GM19452 (cell line): ENCODE measurements around the gene SZT2.

Experiments
- ATAC-seq: cut with Tn5 transposase; IDR thresholded peaks from one replicate; pipeline ENCODE4 v1.9.1; 2021; ENCODE audit not compliant: unreplicated experiment

SZT2 gene

DNA sequence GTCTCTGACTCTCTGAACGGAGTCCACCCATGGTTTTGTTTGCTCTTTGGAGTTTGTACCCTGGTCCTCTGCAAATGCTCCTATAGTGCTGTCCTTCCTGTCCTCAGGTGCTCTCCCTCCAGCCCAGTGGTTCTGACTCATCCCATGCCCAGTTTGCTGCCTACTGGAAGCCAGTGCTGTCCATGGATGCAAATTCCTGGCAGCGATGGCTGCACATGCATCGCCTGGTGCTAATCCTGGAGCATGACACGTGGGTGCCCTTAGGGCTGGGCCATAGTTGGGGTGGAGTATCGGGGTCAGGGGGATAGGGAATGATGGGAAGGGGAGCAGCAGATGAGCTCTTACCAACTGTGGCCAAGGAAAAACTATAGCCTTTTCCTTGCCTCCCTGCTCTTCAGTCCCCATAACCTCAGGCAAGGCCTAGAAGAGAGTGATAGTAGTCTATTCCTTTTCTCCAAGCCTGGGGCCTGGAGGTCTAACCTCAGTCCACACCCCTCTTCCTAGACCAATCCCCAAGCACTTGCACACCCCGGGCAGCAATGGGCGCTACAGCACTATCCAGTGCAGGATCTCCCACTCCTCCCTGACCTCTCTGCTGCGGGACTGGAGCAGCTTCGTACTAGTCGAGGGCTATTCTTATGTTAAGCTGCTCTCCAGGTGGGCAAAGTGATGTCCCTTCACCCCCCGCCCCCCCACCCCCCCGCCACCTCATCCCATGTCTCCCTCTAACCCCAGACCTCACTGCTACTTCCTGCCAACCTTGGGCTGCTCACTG is 32.5 kb downstream of the SZT2 start:
- no peak for ATAC-seq

DNA sequence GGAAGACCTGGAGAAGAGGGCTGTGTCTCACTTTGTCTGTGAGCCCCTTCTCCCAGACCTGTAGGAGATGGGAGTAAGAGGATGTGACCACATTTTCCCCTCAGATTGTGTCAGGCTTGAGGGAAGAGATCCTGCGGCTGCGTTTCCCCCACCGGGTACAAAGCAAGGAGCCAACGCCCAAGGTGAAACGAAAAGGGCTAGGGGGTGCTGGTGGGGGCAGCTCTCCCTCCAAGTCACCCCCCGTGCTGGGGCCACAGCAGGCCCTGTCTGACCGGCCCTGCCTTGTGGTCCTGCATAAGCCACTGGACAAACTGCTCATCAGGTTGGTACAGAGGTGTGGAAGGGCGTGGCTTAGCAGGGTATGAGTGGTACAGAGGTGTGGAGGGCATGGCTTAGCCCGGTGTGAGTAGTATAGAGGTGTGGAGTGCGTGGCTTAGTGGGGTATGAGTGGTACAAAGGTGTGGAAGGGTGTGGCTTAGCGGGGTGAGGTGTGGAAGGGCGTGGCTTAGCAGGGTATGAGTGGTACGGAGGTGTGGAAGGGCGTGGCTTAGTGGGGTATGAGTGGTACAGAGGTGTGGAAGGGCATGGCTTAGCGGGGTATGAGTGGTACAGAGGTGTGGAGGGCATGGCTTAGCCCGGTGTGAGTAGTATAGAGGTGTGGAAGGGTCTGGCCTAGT is 33.4 kb downstream of the SZT2 start:
- ATAC-seq = no peak

DNA sequence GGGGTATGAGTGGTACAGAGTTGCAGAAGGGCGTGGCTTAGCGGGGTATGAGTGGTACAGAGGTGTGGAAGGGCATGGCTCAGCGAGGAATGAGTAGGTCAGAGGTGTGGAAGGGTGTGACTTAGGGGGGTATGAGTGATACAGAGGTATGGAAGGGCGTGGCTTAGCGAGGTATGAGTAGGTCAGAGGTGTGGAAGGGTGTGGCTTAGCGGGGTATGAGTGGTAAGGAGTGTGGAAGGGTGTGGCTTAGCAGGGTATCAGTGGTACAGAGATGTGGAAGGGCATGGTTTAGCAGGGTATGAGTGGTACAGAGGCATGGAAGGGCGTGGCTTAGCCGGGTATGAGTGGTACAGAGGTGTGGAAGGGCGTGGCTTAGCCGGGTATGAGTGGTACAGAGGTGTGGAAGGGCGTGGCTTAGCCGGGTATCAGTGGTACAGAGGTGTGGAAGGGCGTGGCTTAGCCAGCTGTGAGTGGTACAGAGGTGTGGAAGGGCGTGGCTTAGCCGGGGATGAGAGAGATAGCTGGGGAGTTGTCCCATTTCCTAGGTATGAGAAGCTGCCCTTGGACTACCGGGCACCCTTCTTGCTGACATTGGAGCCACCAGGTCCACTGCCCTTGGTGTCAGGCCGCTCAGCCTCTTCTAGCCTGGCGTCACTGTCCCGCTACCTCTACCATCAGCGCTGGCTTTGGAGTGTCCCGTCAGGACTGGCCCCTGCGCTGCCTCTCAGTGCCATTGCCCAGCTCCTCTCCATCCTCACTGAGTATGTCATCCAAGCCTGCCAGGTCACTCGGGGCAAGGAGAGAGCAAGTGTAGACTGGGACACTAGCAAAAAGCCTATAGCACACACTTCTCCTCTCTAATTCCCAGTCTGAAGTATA is 34.2 kb downstream of the SZT2 start:
- no peak for ATAC-seq

DNA sequence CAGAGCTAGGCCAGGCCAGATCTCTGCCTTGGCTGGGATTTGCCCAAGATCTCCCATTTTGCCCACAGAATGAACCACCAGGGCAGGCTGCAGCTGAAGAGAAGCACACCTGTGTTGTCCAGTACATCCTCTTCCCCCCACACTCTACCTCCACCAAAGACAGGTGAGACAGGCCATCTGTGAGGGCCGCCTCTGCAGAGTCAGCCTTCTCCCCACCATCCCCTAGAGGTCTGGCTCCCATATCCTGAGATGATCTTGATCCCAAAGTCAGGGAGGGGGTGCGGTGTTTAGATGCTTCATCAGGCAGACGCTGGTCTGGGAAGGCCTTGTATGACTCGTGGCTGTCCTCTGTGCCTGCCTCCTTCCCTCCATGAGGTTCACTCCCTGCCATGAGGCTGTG is 35.3 kb downstream of the SZT2 start:
- ATAC-seq = no peak

DNA sequence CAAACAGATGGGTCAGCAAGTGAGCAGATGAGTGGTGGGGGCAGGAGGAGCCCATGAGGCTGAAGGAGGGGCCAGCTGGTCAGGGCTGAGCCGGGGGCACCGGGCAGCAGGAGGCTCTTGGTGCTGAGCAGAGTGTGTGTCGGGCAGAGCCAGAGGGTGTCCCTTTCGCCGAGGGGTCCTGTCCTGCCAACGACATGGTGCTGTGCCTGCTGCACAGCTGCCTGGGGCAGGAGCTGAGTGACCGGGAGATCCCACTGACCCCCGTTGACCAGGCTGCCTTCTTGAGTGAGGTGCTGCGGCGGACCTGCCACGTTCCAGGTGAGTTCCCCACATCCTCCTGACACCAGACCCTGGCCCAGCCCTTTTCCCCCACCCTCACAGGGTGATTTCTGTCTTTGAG is 36.5 kb downstream of the SZT2 start:
- no peak for ATAC-seq

DNA sequence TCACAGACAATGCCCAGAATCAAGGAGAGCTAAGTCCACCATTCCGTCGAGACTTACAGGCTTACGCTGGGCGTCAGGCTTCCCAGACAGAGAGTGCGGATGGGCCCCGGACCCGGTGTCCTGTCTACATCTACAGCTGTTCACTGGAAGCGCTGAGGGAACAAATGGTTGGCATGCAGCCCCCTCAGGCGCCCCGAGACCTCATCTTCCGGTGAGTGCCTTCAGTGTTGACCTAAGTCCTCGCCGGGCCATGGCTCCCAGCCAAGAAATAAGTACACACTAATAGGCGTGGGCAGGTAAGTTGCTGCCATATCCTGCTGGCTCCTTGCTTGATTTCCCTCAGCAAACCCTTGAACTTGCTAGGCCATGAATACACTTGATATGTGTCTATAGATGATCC is 37.8 kb downstream of the SZT2 start:
- no peak for ATAC-seq

DNA sequence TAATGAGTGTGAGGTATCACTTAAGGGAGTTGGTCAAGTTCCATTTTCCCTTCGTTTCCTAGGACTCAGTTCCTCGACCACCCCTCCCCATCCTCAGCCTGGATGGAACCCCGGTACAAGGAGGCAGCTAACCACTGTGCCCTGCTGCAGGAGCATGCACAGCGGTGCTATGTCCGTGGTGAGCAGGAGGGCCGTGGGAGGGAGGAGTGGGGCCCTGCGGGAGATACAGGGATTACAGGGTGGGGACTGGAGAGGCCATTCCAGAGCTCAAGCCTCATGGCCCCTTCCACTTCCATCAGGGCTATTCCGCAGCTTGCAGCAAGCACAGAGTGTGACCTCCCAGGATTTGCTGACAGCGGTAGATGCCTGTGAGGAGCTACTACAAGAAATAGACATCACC is 38.2 kb downstream of the SZT2 start:
- ATAC-seq = no peak

DNA sequence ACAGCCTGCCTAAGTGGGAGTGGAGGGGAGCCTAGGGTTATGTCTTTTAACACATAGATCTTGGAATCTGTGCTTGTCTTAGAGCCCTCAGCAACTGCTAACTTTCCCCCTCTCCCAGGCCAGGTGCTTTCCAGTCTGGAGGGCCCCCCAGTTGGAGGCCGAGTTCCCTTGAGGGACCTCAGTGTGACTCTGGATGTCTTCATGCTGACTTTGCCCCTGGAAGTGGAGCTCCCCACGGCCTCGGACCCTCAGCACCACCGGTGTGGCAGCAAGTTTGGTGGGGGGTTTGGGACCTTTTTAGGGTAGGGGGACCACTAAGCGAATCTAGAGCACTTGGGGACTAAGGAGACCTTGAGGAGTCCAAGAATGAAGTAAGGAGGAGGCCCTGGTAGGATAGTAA is 41.1 kb downstream of the SZT2 start:
- ATAC-seq = no peak

DNA sequence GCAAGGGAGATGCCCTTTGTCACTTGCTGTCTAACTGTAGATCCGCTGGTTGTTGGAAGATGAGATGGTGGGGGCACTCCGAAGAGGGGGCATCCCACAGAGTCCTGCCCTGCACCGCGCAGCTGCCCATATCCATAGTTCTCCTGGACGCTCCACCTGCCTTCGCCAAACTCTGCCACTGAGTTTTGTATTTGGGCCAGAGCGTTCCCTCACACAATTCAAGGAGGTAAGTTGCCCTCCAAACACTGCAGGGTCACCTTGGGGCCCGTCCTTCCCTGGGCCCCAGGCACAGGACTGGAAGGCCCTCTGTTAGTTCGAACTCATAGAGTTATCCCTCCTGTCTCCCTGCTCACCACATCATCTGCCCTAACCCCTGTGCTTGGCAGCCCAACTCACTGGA is 42.0 kb downstream of the SZT2 start:
- no peak for ATAC-seq

DNA sequence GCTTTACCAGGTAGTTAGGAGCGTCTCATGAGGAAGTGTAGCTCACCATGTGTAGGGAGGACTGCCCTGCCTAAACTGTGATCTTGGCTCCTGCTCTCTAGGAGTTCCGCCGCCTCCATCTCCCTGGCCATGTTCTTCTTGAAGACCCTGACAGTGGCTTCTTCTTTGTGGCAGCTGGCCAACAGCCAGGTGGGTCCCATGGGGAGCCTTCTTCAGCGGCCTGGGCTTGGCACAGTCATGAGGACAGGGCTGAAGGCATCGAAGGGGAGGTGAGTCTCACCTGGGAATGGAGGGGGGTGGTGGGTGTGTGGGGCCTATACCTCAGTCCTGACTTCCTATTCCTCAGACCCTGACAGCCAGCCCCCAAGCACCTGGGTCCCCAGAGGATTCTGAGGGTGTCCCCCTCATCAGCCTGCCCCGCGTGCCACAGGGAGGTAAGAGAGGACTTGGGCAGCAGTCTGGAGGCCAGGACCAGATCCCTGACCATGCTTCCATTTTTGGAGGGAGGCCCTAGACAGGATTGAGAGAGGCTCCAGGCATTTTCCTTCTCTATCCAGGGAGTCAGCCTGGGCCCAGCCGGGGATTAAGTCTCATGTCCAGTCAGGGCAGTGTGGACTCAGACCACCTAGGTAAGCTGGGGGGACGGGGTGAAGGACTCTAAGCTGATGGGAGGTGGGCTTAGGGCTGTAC is 42.6 kb downstream of the SZT2 start:
- ATAC-seq = no peak

DNA sequence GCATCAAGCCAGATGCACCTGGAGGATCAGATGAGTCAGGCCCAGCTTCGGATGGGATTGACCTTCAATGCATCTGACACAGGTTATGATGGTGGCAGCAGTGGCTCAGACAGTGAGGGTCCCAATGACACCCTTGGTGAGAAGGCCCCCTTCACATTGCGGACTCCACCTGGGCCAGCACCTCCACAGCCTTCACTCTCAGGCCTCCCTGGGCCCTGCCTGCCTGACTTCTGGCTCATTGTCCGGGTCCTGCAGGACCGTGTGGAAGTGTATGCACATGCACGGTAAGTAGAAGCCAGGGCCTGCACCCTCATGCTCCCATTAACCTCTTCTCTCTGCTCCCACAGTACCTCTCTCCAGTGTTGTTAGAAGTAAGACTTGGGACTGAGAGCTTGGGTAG is 43.2 kb downstream of the SZT2 start:
- no peak for ATAC-seq

DNA sequence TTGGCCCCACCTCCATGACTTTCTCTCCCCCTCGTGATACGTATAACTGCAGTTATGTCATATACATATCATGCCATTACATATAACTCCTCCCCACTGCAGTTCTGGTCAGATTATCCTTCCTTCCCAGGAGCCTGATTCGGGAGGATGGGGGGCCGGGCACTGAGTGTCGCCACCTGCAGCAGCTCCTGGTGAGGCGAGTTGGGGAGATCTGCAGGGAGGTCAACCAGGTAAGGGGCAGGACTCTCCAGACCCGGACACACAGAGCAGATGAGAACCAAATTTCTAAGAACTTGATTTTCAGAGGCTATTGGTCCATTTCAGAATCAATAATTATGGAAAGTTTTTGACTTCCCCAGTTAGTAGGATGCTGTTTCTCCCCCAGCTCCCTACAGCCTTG is 44.6 kb downstream of the SZT2 start:
- ATAC-seq = no peak

DNA sequence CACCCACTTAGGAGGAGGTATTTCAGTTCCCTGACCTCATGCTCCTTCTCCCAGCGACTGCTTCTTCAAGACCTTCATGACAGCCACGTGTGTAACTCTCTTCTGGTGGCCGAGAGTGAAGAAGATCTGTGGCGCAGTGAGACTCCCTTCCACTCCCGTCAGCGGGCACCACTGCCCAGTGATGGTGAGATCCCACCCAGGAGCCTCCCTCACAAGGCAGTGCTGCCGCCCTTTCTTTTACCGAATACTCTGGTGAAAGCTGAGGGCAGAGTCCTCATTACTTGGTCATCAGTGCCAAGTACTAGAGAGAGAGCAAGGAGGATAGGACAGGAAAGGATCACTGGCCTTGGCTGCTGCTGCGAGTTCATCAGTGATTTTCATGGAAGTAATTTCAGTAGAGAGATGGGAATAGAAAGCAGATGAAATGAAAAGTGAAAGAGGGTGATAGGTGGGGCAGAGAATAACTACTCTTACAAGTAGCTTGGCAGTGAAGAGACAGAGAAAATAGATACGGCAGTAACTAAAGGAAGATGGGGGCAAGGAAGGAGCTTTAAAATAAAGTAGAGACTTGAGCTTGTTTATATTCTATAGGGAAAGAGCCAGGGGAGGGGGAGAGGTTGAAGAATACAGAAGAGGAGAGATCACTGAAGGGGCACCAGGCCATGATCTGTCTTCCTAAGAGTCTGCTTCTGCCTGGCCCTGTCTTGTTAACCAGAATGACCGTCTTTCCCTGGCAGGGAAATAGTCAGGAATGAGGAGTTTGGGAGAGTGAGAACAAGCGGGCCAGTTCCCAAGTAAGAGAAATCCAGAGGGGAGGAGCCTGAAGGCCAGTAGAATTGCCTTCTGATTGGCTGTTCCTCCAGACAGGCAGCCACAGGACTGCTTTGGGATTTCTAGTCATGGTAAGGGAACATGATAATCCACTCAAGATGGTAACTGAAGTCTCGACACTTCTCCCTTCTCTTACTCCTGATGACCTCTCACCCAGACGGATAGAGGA is 45.7 kb downstream of the SZT2 start:
- ATAC-seq = no peak

DNA sequence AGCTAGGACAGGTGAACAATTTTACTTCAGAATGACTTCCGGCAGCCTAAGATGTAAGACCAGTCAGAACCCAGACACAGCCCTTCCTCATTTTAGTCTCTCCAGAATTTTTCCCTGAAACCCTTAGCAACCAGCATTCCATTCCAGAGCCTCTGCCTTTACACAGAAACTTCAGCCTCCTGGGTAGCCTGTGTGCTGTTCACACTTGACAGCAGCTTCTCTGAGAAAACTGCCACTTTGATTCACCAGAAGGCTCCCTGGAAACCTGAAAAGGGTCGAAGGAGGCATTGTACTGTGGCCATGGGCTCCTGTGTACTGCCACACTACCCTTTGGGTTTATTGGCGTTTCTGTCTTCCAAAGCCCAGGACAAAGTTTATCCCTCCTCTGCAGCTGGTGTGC is 46.7 kb downstream of the SZT2 start:
- no peak for ATAC-seq

DNA sequence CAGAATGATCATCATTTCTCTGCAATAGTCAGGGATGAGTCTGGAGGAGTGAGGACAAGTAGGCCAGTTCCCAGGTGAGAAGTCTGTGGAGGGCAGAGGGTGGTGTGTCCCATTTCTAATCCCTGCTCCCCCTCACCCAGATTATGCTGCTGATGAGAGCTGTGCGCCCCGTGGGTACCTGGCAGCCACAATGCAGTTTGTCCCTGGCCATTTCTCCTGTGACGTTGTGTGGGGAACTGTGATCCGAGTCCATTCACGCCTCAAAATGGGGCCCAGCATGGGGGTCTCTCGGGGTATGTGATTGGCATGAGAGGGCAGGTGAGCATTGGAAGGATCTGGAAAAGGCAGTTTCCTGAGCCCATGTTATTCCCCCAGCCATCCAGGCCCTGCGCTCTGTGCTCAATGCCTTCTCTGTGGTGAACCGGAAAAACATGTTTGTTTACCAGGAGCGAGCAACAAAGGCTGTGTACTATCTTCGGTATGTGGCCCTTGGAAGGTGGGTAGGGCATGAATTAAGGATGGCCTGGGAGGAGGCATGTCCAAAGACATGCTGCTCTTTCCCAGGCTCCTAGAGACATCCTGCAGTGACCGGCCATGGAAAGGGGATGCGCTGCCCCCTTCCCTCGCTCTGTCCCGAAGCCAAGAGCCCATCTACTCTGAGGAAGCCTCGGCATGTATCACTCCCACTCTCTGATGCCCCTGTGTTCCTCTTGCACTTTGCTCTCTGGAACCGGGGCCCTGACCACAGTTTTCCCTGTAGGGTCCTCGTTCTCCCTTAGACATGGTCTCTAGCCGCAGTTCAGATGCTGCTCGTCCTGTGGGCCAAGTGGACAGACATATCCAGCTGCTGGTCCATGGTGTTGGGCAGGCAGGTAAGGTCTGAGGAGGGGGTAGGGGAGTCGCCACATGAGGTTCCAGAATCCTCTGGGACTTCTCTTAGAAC is 47.6 kb downstream of the SZT2 start:
- no peak for ATAC-seq

DNA sequence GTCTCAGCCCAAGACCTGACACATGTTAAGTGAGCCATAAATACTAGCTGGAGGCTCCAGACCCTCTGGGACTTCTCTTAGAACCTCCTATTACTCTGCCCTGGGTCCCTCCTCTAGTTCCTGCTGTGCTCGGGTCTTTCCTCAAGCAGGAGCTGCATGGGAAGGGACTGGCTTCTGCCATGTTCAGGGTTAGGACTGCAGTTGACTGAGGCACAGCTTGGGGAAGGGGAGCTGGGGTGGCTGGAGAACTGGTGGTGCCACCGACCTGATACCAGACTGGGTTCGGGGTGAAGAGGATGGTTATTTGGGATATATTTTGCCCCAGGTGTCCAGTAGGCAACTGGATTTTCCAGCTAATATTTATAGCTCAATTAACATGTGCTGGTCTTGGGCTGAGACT is 48.3 kb downstream of the SZT2 start:
- no peak for ATAC-seq

DNA sequence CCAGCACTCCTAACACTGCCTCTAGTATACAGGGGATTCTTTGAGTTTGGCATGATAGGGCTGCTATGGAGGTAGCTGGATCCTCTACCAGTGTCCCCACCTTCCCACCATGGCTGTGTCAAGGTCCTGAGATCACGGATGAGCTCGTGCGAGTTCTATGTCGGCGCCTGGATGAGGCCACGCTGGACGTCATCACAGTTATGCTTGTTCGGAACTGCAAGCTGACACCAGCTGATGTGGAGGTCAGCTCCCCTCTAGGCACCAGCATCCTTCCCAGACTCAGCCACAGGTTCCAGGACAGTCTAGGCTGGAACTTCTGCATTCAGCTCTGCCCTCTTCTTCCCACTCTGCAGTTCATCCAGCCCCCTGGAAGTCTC is 48.9 kb downstream of the SZT2 start:
- no peak for ATAC-seq

DNA sequence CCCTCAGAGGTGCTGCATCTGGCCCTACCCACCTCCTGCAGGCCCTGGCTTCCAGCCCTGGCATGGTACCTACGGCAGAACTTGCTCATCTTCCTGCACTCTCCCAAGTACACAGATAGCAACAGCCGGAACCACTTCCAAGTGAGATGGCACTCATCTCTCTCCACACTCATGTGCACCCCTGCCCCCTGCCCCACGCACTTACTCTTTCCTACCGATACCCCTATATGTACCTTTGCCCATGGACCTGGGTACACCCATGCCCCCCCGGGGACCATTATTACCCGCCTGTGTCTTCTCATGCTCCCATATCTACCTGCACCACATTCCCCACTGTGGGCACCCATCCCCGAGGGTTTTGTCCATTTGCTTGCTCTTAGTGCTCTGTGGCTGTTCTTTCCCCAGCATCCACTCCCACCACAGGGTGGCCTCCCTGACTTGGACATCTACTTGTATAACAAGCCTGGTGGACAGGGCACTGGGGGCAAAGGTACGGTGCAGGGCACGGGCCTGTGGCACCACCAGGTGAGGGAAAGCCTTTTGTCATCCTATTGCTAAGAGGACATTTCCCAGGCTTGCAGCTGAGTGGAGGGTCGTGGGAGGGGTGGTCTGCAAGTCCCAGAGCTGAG is 49.4 kb downstream of the SZT2 start:
- ATAC-seq = no peak

DNA sequence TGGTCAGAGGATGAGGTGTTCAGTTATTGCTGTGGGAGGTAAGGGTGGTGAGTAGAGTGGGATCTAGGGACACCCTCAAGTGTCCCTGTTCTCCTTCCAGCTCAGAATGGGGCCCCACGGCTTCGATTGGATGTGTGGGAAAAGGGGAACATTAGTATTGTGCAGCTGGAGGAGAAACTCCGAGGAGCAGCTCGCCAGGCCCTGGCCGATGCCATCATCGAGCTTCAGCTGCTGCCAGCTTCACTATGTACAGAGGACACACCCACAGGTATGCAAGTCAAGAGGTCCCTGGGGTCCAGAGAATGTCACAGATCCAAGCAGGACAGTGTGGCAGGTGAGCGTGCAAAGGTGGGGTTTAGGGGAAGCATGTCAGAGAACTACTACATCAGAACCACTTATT is 50.1 kb downstream of the SZT2 start:
- no peak for ATAC-seq
